Measurements from ENCODE around the gene MUC5AC. TPM values are rescaled to one million over a fixed set of nuclear protein-coding genes. Genes with fewer than 3 reads are reported as not detected.

Gene MUC5AC
- total RNA-seq, 4 donors from 2014 or later: not detected

- no peaks in the 10 kb centered on the region for H3K36me3 ChIP-seq
- H3K9me3 ChIP-seq: no peaks in the 10 kb centered on the region
- TF ChIP-seq, protein P1, sequence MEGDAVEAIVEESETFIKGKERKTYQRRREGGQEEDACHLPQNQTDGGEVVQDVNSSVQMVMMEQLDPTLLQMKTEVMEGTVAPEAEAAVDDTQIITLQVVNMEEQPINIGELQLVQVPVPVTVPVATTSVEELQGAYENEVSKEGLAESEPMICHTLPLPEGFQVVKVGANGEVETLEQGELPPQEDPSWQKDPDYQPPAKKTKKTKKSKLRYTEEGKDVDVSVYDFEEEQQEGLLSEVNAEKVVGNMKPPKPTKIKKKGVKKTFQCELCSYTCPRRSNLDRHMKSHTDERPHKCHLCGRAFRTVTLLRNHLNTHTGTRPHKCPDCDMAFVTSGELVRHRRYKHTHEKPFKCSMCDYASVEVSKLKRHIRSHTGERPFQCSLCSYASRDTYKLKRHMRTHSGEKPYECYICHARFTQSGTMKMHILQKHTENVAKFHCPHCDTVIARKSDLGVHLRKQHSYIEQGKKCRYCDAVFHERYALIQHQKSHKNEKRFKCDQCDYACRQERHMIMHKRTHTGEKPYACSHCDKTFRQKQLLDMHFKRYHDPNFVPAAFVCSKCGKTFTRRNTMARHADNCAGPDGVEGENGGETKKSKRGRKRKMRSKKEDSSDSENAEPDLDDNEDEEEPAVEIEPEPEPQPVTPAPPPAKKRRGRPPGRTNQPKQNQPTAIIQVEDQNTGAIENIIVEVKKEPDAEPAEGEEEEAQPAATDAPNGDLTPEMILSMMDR (IDR thresholded peaks at IDR 0.05 in 4 of 5, conservative IDR thresholded peaks at IDR 0.05 in 1 of 5): no peak
- TF ChIP-seq POLR2A (IDR thresholded peaks at IDR 0.05): no peak
- in situ Hi-C loops (cut with MboI; ENCODE audit: low sequenced_read_pairs in 4 of 4): no loop called here
- no peaks in the 10 kb centered on the region for H3K4me1 ChIP-seq
- intact Hi-C loops (cut with DNase I; ENCODE audit: low total_unique reads): no loop called here
- no peak for DNase-seq
- no peak for ATAC-seq
- H3K27me3 ChIP-seq: peaks cover 0 to 9% (median 0%) of the 10 kb centered on the region in 3 donors
- H3K27ac ChIP-seq: no peak overlapping the region
- H3K4me3 ChIP-seq: no peak overlapping the region
These were observed 77.7 kb downstream of the MUC5AC start for GRCh38 chr11:1235306-1235900.

- TF ChIP-seq, protein P1 (IDR thresholded peaks at IDR 0.05 in 4 of 5, conservative IDR thresholded peaks at IDR 0.05 in 1 of 5): no peak
- TF ChIP-seq POLR2A (IDR thresholded peaks at IDR 0.05): no peak
- Histone ChIP-seq H3K27me3 (peaks cover 0 to 8% (median 0%) of the 10 kb centered on the region in 3 donors), H3K27ac (no peak overlapping the region), H3K36me3 (no peaks in the 10 kb centered on the region), H3K9me3 (no peaks in the 10 kb centered on the region), H3K4me1 (no peaks in the 10 kb centered on the region), H3K4me3 (no peak overlapping the region)
- DNase-seq: no peak
- intact Hi-C loops (cut with DNase I; ENCODE audit: low total_unique reads): no loop called here
- in situ Hi-C loops (cut with MboI; ENCODE audit: low sequenced_read_pairs in 4 of 4): no loop called here
- no peak for ATAC-seq
These were observed 78.2 kb downstream of the MUC5AC start for GRCh38 chr11:1235901-1236315.

GRCh38 chr11:1236316-1237127 is 78.8 kb downstream of the MUC5AC start:
- H3K27me3 ChIP-seq: peaks cover 0 to 4% (median 0%) of the 10 kb centered on the region in 3 donors
- no peaks in the 10 kb centered on the region for H3K9me3 ChIP-seq
- in situ Hi-C loops (cut with MboI; ENCODE audit: low sequenced_read_pairs in 4 of 4) (no loop called here), intact Hi-C loops (cut with DNase I; ENCODE audit: low total_unique reads) (loop anchor here (1.0 kb wide), 1 partner anchor 22 kb away; no protein-coding TSS in a partner anchor)
- H3K27ac ChIP-seq: no peak overlapping the region
- H3K36me3 ChIP-seq: no peaks in the 10 kb centered on the region
- no peaks in the 10 kb centered on the region for H3K4me1 ChIP-seq
- ATAC-seq (no peak), DNase-seq (no peak)
- TF ChIP-seq, protein P1 (IDR thresholded peaks at IDR 0.05 in 4 of 5, conservative IDR thresholded peaks at IDR 0.05 in 1 of 5): no peak
- no peak for TF ChIP-seq POLR2A (IDR thresholded peaks at IDR 0.05)
- H3K4me3 ChIP-seq: no peak overlapping the region

DNA sequence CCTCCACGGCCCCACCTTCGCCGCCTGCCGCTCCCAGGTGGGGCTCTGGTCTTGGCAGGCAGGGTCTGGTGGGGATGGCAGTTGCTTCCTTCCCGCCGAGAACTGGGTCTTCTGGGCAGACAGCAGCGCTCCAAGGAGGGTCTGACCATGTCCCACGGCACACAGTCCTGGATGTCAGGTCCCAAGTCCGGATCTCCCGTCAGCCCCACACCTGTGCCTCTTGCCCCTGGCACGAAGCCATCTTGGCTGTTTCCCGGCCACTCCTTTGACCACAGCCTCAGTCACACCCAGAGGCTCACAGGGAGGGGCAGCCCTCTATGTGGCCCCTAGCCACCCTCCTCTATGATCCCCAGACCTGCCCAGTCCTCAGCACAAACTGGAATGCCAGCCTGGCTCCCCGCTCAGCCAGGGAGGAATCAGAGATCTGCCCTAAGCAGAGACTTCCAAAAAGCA is 79.4 kb downstream of the MUC5AC start:
- in situ Hi-C loops (cut with MboI; ENCODE audit: low sequenced_read_pairs in 4 of 4) (no loop called here), intact Hi-C loops (cut with DNase I; ENCODE audit: low total_unique reads) (loop anchor here (1.0 kb wide), 1 partner anchor 23 kb away; no protein-coding TSS in a partner anchor)
- DNase-seq: no peak
- ATAC-seq: no peak
- Histone ChIP-seq H3K27me3 (no peaks in the 10 kb centered on the region), H3K36me3 (no peaks in the 10 kb centered on the region), H3K4me1 (no peaks in the 10 kb centered on the region), H3K9me3 (no peaks in the 10 kb centered on the region), H3K27ac (no peak overlapping the region), H3K4me3 (no peak overlapping the region)
- TF ChIP-seq, protein P1 (IDR thresholded peaks at IDR 0.05 in 4 of 5, conservative IDR thresholded peaks at IDR 0.05 in 1 of 5): no peak
- TF ChIP-seq POLR2A (IDR thresholded peaks at IDR 0.05): no peak

All from gastrocnemius medialis (tissue), 4 donors.